Measurements from ENCODE around the gene SEBOX.

SEBOX gene

GRCh38 chr17:28404461-28404811, 39.4 kb upstream of the SEBOX start:
- peaks cover 0 to 2% of the 10 kb centered on the region in 2 experiments for H3K36me3 ChIP-seq (ENCODE audit: control insufficient read depth in 1 of 2, insufficient read depth in 2 of 2, low read length in 2 of 2)
- H4K91ac ChIP-seq (ENCODE audit: low read depth, low read length): no peak overlapping the region
- no peak overlapping the region for H3K4ac ChIP-seq (ENCODE audit: low read depth, low read length)
- no peak overlapping the region for H2BK12ac ChIP-seq (ENCODE audit: low read length)
- DNase-seq: no peak
- H4K8ac ChIP-seq (ENCODE audit: low read depth, low read length): no peak overlapping the region
- no peak overlapping the region for H3K27ac ChIP-seq (ENCODE audit: low read depth, low read length)
- peaks cover 10 to 22% of the 10 kb centered on the region in 2 experiments for H3K4me1 ChIP-seq (ENCODE audit: control insufficient read depth in 1 of 2, insufficient read depth in 2 of 2, low read length in 2 of 2)
- H2BK120ac ChIP-seq (ENCODE audit: insufficient read depth, low read length, poor library complexity): no peak overlapping the region
- H3K79me1 ChIP-seq (ENCODE audit: low read length): peaks cover 4% of the 10 kb centered on the region
- no peak overlapping the region for H3K18ac ChIP-seq (ENCODE audit: low read length)
- peaks cover 3% of the 10 kb centered on the region for H3K79me2 ChIP-seq (ENCODE audit: control insufficient read depth, insufficient read depth, low read length, poor library complexity)
- H3K9me3 ChIP-seq (ENCODE audit: insufficient read depth, low read depth, low read length): no peaks in the 10 kb centered on the region
- no peak overlapping the region for H3K23ac ChIP-seq (ENCODE audit: low read length)
- no peak overlapping the region for H2AFZ ChIP-seq (ENCODE audit: insufficient read depth, low read length, poor library complexity)
- H3K14ac ChIP-seq (ENCODE audit: low read length): no peak overlapping the region
- no peaks in the 10 kb centered on the region for H3K27me3 ChIP-seq (ENCODE audit: insufficient read depth, low read length)
- WGBS (ENCODE audit: extremely low coverage, insufficient coverage, insufficient read length): no CpG with 5 or more reads among the region's 5 CpGs
- H3K4me3 ChIP-seq (ENCODE audit: low read depth, low read length): no peak overlapping the region
- no peak overlapping the region for H4K12ac ChIP-seq (ENCODE audit: low read depth, low read length)
- H2AK5ac ChIP-seq (ENCODE audit: low read length): no peak overlapping the region
- no peak overlapping the region for H2BK5ac ChIP-seq (ENCODE audit: low read depth, low read length, poor library complexity)
- no peak overlapping the region for H3K4me2 ChIP-seq (ENCODE audit: low read length)
- H3K9ac ChIP-seq (ENCODE audit: low read length): no peak overlapping the region

GRCh38 chr17:28404007-28404406, 39.0 kb upstream of the SEBOX start:
- Histone ChIP-seq H3K27ac (ENCODE audit: low read depth, low read length) (no peak overlapping the region), H2AK5ac (ENCODE audit: low read length) (no peak overlapping the region), H3K27me3 (ENCODE audit: insufficient read depth, low read length) (no peaks in the 10 kb centered on the region), H3K9me3 (ENCODE audit: insufficient read depth, low read depth, low read length) (no peaks in the 10 kb centered on the region), H3K4me3 (ENCODE audit: low read depth, low read length) (no peak overlapping the region), H4K8ac (ENCODE audit: low read depth, low read length) (no peak overlapping the region), H3K79me2 (ENCODE audit: control insufficient read depth, insufficient read depth, low read length, poor library complexity) (peaks cover 3% of the 10 kb centered on the region), H2BK12ac (ENCODE audit: low read length) (no peak overlapping the region), H3K9ac (ENCODE audit: low read length) (no peak overlapping the region), H3K4me1 (ENCODE audit: control insufficient read depth in 1 of 2, insufficient read depth in 2 of 2, low read length in 2 of 2) (peaks cover 10 to 22% of the 10 kb centered on the region in 2 experiments), H3K18ac (ENCODE audit: low read length) (no peak overlapping the region), H3K14ac (ENCODE audit: low read length) (no peak overlapping the region), H4K12ac (ENCODE audit: low read depth, low read length) (no peak overlapping the region), H3K79me1 (ENCODE audit: low read length) (peaks cover 4% of the 10 kb centered on the region), H3K4ac (ENCODE audit: low read depth, low read length) (no peak overlapping the region), H3K4me2 (ENCODE audit: low read length) (no peak overlapping the region), H2BK5ac (ENCODE audit: low read depth, low read length, poor library complexity) (no peak overlapping the region), H2BK120ac (ENCODE audit: insufficient read depth, low read length, poor library complexity) (no peak overlapping the region), H2AFZ (ENCODE audit: insufficient read depth, low read length, poor library complexity) (no peak overlapping the region), H3K23ac (ENCODE audit: low read length) (no peak overlapping the region), H3K36me3 (ENCODE audit: control insufficient read depth in 1 of 2, insufficient read depth in 2 of 2, low read length in 2 of 2) (peaks cover 0 to 2% of the 10 kb centered on the region in 2 experiments), H4K91ac (ENCODE audit: low read depth, low read length) (no peak overlapping the region)
- no CpG with 5 or more reads among the region's 2 CpGs for WGBS (ENCODE audit: extremely low coverage, insufficient coverage, insufficient read length)
- no peak for DNase-seq

DNA sequence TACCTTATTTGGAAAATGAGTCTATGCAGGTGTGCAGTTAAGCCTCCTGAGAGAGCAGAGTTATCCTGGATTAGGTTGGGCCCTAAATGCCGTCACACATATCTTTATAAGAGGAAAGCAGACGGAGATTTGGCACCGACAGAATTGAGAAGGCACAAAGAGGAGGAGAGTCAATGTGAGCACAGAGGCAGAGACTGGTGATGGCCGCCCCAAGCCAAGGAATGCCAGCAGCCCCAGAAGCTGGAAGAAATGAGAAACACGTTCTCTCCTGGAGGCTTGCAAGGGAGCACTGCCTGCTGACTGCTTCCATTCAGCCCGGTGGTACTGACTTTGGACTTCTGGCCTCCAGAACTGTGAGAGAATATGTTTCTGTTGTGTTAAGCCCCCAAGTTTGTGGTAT, 37.8 kb upstream of the SEBOX start:
- H2BK120ac ChIP-seq (ENCODE audit: insufficient read depth, low read length, poor library complexity): no peak overlapping the region
- H3K27ac ChIP-seq (ENCODE audit: low read depth, low read length): no peak overlapping the region
- WGBS (ENCODE audit: extremely low coverage, insufficient coverage, insufficient read length): no CpG with 5 or more reads among the region's 6 CpGs
- H3K27me3 ChIP-seq (ENCODE audit: insufficient read depth, low read length): no peaks in the 10 kb centered on the region
- no peak overlapping the region for H2AK5ac ChIP-seq (ENCODE audit: low read length)
- H3K23ac ChIP-seq (ENCODE audit: low read length): no peak overlapping the region
- H2AFZ ChIP-seq (ENCODE audit: insufficient read depth, low read length, poor library complexity): no peak overlapping the region
- no peak overlapping the region for H4K12ac ChIP-seq (ENCODE audit: low read depth, low read length)
- no peak overlapping the region for H3K4ac ChIP-seq (ENCODE audit: low read depth, low read length)
- no peak overlapping the region for H3K14ac ChIP-seq (ENCODE audit: low read length)
- no peak overlapping the region for H4K91ac ChIP-seq (ENCODE audit: low read depth, low read length)
- peaks cover 4% of the 10 kb centered on the region for H3K79me1 ChIP-seq (ENCODE audit: low read length)
- no peak overlapping the region for H3K4me3 ChIP-seq (ENCODE audit: low read depth, low read length)
- no peak overlapping the region for H2BK5ac ChIP-seq (ENCODE audit: low read depth, low read length, poor library complexity)
- no peak overlapping the region for H3K9ac ChIP-seq (ENCODE audit: low read length)
- no peak overlapping the region for H4K8ac ChIP-seq (ENCODE audit: low read depth, low read length)
- no peak overlapping the region for H2BK12ac ChIP-seq (ENCODE audit: low read length)
- H3K36me3 ChIP-seq (ENCODE audit: control insufficient read depth in 1 of 2, insufficient read depth in 2 of 2, low read length in 2 of 2): peaks cover 0 to 2% of the 10 kb centered on the region in 2 experiments
- H3K18ac ChIP-seq (ENCODE audit: low read length): no peak overlapping the region
- no peak for DNase-seq
- no peaks in the 10 kb centered on the region for H3K9me3 ChIP-seq (ENCODE audit: insufficient read depth, low read depth, low read length)
- peaks cover 13 to 22% of the 10 kb centered on the region in 2 experiments for H3K4me1 ChIP-seq (ENCODE audit: control insufficient read depth in 1 of 2, insufficient read depth in 2 of 2, low read length in 2 of 2)
- H3K4me2 ChIP-seq (ENCODE audit: low read length): no peak overlapping the region
- H3K79me2 ChIP-seq (ENCODE audit: control insufficient read depth, insufficient read depth, low read length, poor library complexity): peaks cover 3% of the 10 kb centered on the region

DNA sequence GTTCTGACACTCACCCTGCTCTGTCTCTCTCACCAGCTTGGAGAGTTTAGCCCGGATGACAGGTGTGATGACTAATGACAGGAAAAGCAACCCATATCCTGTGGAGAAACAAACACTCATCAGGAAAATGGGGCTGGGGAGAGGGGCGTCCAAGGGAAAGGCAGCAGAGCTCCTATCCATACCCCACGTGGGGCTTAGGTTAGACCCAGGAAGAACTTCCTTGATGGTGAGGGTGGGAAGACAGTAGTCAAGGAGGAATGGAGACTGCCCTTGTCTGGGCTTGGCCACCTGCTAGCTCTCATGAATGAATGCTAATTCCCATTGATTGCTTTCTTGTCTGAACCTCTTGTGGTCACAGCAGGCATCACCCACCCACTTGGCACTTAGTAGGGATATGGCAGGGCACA, 37.2 kb upstream of the SEBOX start:
- Histone ChIP-seq H4K91ac (ENCODE audit: low read depth, low read length) (no peak overlapping the region), H2BK12ac (ENCODE audit: low read length) (no peak overlapping the region), H3K4ac (ENCODE audit: low read depth, low read length) (no peak overlapping the region), H3K23ac (ENCODE audit: low read length) (no peak overlapping the region), H3K79me1 (ENCODE audit: low read length) (peaks cover 4% of the 10 kb centered on the region), H3K4me1 (ENCODE audit: control insufficient read depth in 1 of 2, insufficient read depth in 2 of 2, low read length in 2 of 2) (peaks cover 13 to 19% of the 10 kb centered on the region in 2 experiments), H3K27me3 (ENCODE audit: insufficient read depth, low read length) (no peaks in the 10 kb centered on the region), H3K36me3 (ENCODE audit: control insufficient read depth in 1 of 2, insufficient read depth in 2 of 2, low read length in 2 of 2) (peaks cover 0 to 2% of the 10 kb centered on the region in 2 experiments), H4K8ac (ENCODE audit: low read depth, low read length) (no peak overlapping the region), H3K9ac (ENCODE audit: low read length) (no peak overlapping the region), H3K18ac (ENCODE audit: low read length) (no peak overlapping the region), H3K4me2 (ENCODE audit: low read length) (no peak overlapping the region), H3K4me3 (ENCODE audit: low read depth, low read length) (no peak overlapping the region), H3K14ac (ENCODE audit: low read length) (no peak overlapping the region), H2BK120ac (ENCODE audit: insufficient read depth, low read length, poor library complexity) (no peak overlapping the region), H2AFZ (ENCODE audit: insufficient read depth, low read length, poor library complexity) (no peak overlapping the region), H3K27ac (ENCODE audit: low read depth, low read length) (no peak overlapping the region), H2BK5ac (ENCODE audit: low read depth, low read length, poor library complexity) (no peak overlapping the region), H3K9me3 (ENCODE audit: insufficient read depth, low read depth, low read length) (no peaks in the 10 kb centered on the region), H2AK5ac (ENCODE audit: low read length) (no peak overlapping the region), H3K79me2 (ENCODE audit: control insufficient read depth, insufficient read depth, low read length, poor library complexity) (peaks cover 3% of the 10 kb centered on the region), H4K12ac (ENCODE audit: low read depth, low read length) (no peak overlapping the region)
- no CpG with 5 or more reads among the region's 3 CpGs for WGBS (ENCODE audit: extremely low coverage, insufficient coverage, insufficient read length)
- no peak for DNase-seq

Measured in trophoblast cell (in vitro differentiated cells and primary cell).